Choroid plexus epithelial cell (primary cell): ENCODE data around the gene AP1G1.

Experiments used
- DNase-seq: peaks from one replicate; pipeline ENCODE4 v3.0.0-alpha.2; 2010; ENCODE audit warnings: low read depth
- H3K4me3 ChIP-seq: 2 replicates; pipeline ENCODE4 v1.5.1; 2011; ENCODE audit warnings: low read depth, mild to moderate bottlenecking, control low read depth, low read length, moderate library complexity
- CTCF ChIP-seq: conservative IDR thresholded peaks from 2 replicates; pipeline ENCODE4 v1.5.1; 2011; ENCODE audit warnings: low read depth, mild to moderate bottlenecking, control low read depth, inconsistent platforms, low read length, moderate library complexity

The AP1G1 gene

GRCh38 chr16:71734511-71734910 lies 74.1 kb downstream of the AP1G1 start:
- TF ChIP-seq CTCF = no peak
- H3K4me3 ChIP-seq = no peak overlapping the region
- no peak for DNase-seq

GRCh38 chr16:71732587-71732986 lies 76.0 kb downstream of the AP1G1 start:
- DNase-seq = no peak
- no peak overlapping the region for H3K4me3 ChIP-seq
- no peak for TF ChIP-seq CTCF

GRCh38 chr16:71727551-71728324 lies 80.9 kb downstream of the AP1G1 start:
- no peak for TF ChIP-seq CTCF
- DNase-seq = no peak
- no peak overlapping the region for H3K4me3 ChIP-seq

GRCh38 chr16:71726476-71727315 lies 81.9 kb downstream of the AP1G1 start:
- no peak for DNase-seq
- no peak for TF ChIP-seq CTCF
- H3K4me3 ChIP-seq = no peak overlapping the region

GRCh38 chr16:71724320-71724751 lies 84.3 kb downstream of the AP1G1 start, which contains the start of gene PHLPP2:
Gene PHLPP2, minus strand, starts transcription at chr16:71724701. Its CDS starts 9,906 bp downstream, at chr16:71714795.
- no peak for DNase-seq
- TF ChIP-seq CTCF = no peak
- peak within 1 kb of the TSS; percentile 82 for H3K4me3 ChIP-seq

GRCh38 chr16:71723537-71724319 lies 84.9 kb downstream of the AP1G1 start:
- peak; percentile 50 for DNase-seq

More at GRCh38 chr16:71723537-71724319, 84.9 kb downstream of the AP1G1 start:
- TF ChIP-seq CTCF = no peak
- peak overlapping the region; percentile 82 for H3K4me3 ChIP-seq
